Renal pelvis (tissue), 12 donors: ENCODE data around the gene OR13C4. TPM values are rescaled to one million over a fixed set of nuclear protein-coding genes. Genes with fewer than 3 reads are reported as not detected.
A peak's percentile ranks its signal among the peaks of the same experiment; 100 is the strongest.
"Not testable (repeated sequence)": the region's sequence is repeated elsewhere in the genome, so short reads cannot be mapped to it uniquely, and the experiment has no call there.

ENCODE experiments used
- DNase-seq: peaks from one replicate; pipeline ENCODE4 v3.0.0-alpha.2; 2013
- long read RNA-seq, 16 experiments: transcript quantifications; one replicate each; lab custom pipeline, GENCODE V29; 2026
- polyA plus RNA-seq, 3 donors: library from polyadenylated mRNA; unstranded; fragments of 120-200 nt; gene quantifications; one replicate each; pipeline ENCODE4 v1.2.1, GENCODE V29; 2013; ENCODE audit not compliant: insufficient read length in 3 of 3

Gene OR13C4
- polyA plus RNA-seq, result not detected
- long read RNA-seq, donor 1, result 0 reads
- long read RNA-seq, donor 2, result 0 reads
- long read RNA-seq, donor 3, result 0 reads
- long read RNA-seq, donor 4, result 0 reads
- long read RNA-seq, donor 5, result 0 reads
- long read RNA-seq, donor 6, result 0 reads
- long read RNA-seq, donor 7, result 0 reads
- long read RNA-seq, donor 8, partial matches to known transcripts, result 0 of 1 reads
- long read RNA-seq, donor 8, other reads (novel, unspliced or antisense), result 0 of 1 reads
- long read RNA-seq, donor 9, result 0 reads
- long read RNA-seq, donor 10, result 0 reads
- long read RNA-seq, donor 11, result 0 reads
- long read RNA-seq, donor 12, result 0 reads
- long read RNA-seq, donor 13, result 0 reads
- long read RNA-seq, donor 14, result 0 reads
- long read RNA-seq, donor 15, result 0 reads
- long read RNA-seq, donor 16, result 0 reads

GRCh38 chr9:104527109-104527508 is at the start of gene OR13C4:
OR13C4 (minus strand) TSS chr9:104527209; CDS start chr9:104527209, 0 bp downstream.
- DNase-seq, result no peak

- no peak for DNase-seq
Observed at GRCh38 chr9:104575456-104575855, 48.4 kb upstream of the OR13C4 start.

GRCh38 chr9:104572612-104573011 is 45.6 kb upstream of the OR13C4 start:
- no peak for DNase-seq

- no peak for DNase-seq
Observed at GRCh38 chr9:104568868-104569267, 41.9 kb upstream of the OR13C4 start, which contains the start of gene OR13C8. OR13C8 (plus strand) TSS chr9:104569168; CDS start chr9:104569168, 0 bp downstream.

DNA sequence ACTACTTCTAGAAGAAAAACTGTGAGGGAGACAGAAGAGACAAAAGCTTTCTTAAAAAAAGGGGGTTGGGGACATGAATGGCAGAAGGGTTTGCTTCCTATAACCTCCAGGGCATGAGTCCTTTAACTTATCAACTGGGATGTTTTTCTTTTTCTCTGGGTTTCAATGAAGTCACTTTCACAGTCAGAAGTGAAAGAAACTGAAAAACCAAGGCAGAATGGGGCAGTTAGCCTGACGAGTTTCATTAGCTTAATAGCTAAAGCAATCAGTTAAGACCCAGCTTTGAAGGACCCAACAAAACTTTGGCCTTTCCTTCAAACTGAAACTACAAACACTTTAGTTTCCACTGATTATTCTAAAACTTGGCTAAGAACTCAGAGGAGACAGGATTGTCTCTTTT is 37.3 kb upstream of the OR13C4 start:
- DNase-seq, result no peak

DNA sequence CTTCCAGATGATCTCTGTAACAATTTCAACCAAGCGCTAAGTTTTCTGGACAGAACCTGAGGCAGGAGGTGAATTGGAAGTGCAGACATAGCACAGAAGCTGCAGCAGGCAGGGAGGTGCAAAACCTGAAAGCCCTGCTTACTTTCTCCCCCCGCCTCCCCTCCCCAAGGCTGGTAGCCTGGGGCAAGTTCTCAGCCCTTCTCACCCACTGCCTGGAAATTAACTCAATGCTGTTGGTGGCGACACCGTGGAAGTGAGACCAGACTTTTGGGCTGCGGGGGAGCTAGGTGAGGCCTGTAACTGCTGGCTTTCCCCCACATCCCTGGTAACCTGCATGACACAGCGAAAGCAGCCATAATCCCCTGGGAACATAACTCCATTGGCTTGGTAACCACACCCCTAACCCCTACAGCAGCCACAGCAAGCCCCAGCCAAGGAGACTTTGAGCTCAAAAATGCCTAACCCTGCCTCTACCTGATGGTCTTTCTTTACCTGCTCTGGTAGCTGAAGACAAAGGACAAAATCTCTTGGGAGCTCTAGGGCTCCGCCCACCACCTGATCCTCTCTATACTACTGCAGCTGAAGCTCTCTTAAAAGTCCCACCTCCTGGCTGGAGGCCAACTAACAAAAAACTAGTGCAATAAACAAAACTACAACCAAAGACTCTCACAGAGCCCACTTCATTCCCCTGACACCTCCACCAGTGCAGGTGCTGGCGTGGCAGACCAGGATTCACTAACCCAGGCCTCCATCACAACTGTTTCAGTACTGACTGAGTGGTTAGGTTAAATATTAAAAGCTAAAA is 30.0 kb upstream of the OR13C4 start:
- DNase-seq, result no peak

DNA sequence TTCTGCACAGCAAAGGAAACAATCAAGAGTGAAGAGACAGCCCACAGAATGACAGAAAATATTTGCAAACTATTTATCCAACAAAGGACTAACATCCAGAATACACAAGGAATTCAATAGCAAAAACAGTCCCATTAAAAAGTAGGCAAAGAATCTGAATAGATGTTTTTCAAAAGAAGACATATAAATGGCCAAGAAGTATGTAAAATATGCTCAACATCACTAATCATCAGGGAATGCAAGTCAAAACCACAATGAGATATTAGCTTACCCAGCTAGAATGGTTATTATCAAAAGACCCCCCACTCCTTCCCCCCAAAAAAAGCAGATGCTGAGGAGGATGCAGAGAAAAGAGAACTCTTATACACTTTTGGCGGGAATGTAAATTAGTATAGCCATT is 28.5 kb upstream of the OR13C4 start:
- no peak for DNase-seq

GRCh38 chr9:104553261-104553660 is 26.3 kb upstream of the OR13C4 start:
- no peak for DNase-seq

GRCh38 chr9:104544644-104545043 is 17.6 kb upstream of the OR13C4 start:
- DNase-seq, result no peak

GRCh38 chr9:104539275-104539674 is 12.3 kb upstream of the OR13C4 start:
- DNase-seq, result no peak

DNA sequence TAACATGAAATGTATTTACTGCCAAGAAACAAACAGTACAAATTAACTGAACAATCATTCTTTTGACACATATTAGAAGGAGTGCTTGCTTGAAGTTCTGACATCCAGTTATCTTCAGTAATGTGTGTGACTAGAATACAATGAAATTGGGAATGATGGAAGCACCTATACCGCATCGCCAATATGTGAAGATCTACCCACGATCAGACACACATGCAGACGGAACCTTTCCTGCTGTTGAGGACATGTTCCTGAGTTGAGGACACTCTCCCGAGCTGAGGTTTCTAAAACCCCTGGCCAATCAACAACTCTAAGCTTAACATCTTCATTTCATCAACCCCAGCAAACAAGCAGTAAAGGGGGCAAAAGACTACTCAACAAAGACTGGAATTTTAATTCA is 9.7 kb upstream of the OR13C4 start, which contains the start of gene OR13C3:
Gene OR13C3, minus strand, starts transcription at position 101 of the 400 bp plus-strand sequence. CDS start 133 bp downstream, outside the sequence.
- no peak for DNase-seq

DNA sequence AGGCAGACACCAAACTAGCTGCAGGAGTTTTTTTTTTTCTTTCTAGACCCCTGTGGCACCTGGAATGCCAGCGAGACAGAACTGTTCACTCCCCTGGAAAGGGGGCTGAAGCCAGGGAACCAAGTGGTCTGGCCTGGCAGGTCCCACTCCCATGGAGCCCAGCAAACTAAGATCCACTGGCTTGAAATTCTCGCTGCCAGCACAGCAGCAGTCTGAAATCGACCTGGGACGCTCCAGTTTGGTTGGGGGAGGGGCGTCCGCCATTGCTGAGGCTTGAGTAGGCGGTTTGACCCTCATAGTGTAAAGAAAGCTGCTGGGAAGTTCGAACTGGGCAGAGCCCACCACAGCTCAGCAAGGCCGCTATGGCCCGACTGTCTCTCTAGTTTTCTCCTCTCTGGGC is 6.8 kb downstream of the OR13C4 start:
- DNase-seq, result not testable (repeated sequence)

GRCh38 chr9:104514901-104515300 is 12.1 kb downstream of the OR13C4 start:
- DNase-seq, result no peak

- no peak for DNase-seq
Observed at GRCh38 chr9:104506565-104506964, 20.4 kb downstream of the OR13C4 start.

GRCh38 chr9:104503963-104504362 is 23.0 kb downstream of the OR13C4 start, which contains the start of gene OR13F1:
OR13F1 (plus strand) TSS chr9:104504263; CDS start chr9:104504263, 0 bp downstream.
- no peak for DNase-seq

- DNase-seq, result no peak
Observed at GRCh38 chr9:104503440-104503839, 23.6 kb downstream of the OR13C4 start.

DNA sequence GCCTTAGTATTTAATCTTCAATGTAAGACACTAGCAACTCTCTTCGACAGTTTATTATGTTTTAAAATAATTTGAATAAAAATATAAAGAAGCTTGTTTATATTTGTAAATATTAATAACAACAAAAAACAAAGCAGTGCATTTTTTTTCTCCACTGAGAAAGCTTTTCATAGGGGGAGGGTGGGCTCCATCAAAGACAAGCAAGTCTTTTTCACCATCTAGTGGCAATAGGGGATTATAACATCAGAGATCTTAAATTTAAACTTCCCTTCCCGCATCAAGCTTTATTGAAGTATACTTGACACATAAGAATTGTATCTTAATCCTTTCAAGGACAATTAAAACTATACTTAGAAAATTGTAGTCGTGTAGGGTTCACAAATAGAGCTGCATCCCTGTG is 32.2 kb downstream of the OR13C4 start:
- peak; percentile 15 for DNase-seq

DNA sequence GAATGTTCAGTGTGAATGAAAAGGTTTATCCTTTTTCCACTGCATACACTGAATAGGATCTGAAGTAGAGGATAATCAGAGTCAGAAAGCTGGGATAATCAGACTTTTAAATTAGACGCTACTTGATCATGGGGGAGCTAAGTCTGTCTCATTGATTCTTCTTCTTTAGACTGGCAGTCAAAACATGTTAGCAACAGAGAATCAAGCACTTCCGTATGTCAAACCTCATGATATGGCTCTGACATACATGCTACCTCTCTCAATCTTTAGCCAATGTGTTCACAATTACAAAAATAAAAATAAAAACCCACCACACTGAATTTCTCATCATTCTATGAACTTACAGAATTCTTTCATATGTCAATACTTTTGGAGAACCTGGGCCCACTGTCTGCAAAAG is 42.0 kb downstream of the OR13C4 start:
- no peak for DNase-seq

- DNase-seq, result no peak
Observed at GRCh38 chr9:104482921-104483570, 44.0 kb downstream of the OR13C4 start.
